NCI-H446 treated with DMSO at 0.1 percent for 48 hours (cell line): ENCODE data around the gene MAP4K3.

ENCODE experiments used
- DNase-seq: peaks from one replicate; lab custom pipeline; 2025; lab: John Stamatoyannopoulos, UW

Gene MAP4K3

DNA sequence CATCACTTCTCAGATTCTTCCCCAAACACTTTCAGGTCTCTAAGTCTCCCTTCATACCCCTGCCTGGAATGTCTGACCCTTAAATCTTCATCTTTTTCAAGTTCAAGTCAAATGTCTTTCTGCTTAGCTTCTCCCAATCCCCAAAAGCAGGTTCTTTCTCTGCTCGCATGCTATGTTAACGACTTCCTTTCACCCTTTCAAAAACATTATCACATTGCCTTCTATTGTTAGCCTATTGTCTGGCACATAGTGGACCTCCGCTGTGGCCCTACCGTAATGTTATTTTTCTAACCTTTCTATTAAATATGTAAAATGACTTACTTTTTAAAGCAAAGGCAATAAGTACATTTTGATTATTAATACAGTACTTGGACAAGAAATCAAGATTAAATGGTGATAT is 195.5 kb downstream of the MAP4K3 start:
- DNase-seq = no peak

- no peak for DNase-seq
These were observed 196.3 kb downstream of the MAP4K3 start for GRCh38 chr2:39240758-39241157.

GRCh38 chr2:39234754-39235153 is 202.3 kb downstream of the MAP4K3 start:
- DNase-seq = no peak

GRCh38 chr2:39232141-39232540 is 204.9 kb downstream of the MAP4K3 start:
- no peak for DNase-seq

GRCh38 chr2:39228413-39229209 is 208.5 kb downstream of the MAP4K3 start:
- DNase-seq = no peak

DNA sequence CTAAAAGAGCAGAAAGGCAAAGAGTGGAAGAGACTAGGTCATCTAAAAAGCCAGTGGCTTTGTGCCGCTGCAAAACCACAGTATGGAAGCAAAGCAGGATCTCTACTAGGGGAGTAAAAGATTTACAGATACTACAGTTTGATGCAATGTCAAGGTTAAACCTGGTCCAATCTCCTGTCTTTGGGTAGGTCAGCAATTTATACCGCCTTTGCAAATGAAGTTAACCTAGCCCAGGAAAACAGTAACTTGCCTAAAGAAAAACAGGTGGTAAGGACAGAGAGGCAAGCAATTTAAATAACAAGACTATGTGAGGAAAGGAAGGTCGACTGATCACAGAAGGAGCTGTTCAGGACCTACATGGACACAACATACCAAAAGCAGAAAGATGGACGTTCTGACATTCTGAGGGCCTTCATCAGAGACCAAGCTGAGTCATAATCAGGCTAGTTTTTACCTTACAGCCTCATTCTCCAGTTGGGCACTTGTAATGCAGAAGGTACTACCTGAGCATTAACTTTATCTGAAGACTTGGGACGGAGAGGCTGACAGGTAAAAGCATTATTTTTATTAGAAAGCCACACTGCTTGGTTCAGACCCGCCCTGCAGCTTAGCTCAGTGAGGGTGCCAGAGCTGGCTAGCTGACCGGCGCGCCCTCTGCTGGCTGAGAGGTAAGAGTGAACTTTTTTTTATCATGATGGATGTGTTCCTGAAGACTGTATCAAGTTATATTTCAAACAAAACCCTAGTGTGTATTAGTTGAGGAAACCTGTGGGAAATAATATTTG is 209.3 kb downstream of the MAP4K3 start:
- DNase-seq = peak; percentile 25

DNA sequence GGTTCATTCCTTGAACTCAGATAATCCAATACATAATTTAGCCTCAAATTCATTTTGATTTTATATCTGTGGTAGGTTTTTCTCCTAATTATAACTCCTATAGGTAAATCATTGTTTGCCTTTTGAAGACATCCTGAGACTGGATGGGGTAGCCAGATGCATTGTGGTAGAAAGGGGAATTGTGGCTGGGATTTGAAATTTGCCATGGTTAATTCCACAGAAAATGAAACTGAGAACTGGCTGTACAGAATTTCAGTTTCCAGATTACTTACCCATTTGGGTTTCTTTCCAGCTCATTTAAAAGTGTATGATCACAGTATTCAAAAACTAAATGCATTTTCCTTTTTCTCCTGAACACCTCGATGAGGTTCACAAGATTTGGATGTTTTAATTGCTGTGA is 211.5 kb downstream of the MAP4K3 start:
- DNase-seq = no peak

- DNase-seq = no peak
These were observed 213.2 kb downstream of the MAP4K3 start for GRCh38 chr2:39223909-39224308.

DNA sequence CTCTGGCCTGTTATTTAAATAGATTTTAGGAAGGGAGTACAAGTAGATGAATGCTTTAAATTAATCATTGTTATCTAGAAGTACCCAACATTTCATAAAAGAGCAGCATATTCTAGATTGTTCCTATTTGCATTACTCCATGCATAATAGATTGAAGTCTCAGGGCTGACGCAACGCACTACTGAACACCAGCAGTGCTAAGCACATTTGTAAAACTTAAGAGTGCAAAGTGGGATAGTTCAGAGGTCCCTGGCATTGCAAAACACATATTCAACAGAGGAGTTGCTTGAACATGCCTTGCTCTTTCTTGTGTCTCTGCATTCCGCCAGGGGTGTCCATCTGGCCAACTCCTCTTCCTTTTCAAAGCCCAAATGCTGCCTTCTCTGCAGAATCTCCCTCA is 215.6 kb downstream of the MAP4K3 start:
- DNase-seq = no peak

DNA sequence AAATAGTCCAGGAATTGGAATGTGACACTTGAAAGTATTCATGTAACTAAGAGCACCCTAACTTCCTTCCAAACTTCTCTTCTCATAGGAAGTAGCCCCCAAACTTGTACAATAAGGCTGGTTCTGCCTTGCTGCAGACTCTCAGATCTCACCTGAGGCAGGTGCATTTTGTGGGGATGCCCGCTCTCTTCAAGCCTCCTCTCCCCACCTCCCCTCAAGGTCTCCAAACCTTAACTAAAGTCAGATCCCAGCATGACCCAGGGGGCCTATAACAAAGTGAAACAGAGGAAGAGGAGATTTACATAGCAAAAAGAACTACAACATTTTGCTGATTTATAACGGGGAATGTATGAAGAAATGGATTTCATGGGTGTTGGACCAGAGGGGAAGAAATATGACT is 216.9 kb downstream of the MAP4K3 start:
- no peak for DNase-seq

DNA sequence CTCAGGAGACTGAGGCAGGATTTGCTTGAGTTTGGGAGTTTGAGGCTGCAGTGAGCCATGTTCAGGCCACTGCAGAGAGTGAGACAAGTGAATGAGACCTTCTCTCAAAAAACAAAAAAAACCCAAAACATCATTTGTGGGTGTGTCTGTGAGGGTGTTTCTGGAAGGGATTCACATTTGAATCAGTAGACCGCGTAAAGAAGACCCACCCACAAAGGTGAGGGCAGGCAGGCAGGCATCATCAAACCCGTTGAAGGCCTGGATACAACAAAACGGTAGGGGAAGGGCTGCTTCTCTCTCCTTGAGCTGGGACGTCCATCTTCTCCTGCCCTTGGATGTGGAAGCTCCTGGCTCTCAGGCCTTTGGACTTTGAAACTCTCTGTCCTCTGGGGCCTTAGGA is 218.7 kb downstream of the MAP4K3 start:
- no peak for DNase-seq

DNA sequence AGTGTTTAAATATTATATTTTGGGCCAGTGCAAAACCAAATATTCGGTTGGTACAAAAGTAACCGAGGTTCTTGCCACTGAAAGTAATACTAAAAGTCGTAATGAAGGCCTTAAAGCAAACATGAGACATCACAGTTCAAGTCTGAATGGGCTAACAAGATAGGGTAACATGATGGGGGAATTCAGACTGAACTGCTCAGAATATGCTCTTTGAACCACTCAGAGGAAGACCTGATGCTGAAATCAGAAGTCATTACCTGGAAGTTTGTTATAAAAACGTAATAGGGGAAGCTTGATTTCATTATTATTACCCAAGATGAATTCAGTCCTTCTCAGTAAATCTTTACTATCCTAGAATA is 219.9 kb downstream of the MAP4K3 start:
- DNase-seq = no peak

DNA sequence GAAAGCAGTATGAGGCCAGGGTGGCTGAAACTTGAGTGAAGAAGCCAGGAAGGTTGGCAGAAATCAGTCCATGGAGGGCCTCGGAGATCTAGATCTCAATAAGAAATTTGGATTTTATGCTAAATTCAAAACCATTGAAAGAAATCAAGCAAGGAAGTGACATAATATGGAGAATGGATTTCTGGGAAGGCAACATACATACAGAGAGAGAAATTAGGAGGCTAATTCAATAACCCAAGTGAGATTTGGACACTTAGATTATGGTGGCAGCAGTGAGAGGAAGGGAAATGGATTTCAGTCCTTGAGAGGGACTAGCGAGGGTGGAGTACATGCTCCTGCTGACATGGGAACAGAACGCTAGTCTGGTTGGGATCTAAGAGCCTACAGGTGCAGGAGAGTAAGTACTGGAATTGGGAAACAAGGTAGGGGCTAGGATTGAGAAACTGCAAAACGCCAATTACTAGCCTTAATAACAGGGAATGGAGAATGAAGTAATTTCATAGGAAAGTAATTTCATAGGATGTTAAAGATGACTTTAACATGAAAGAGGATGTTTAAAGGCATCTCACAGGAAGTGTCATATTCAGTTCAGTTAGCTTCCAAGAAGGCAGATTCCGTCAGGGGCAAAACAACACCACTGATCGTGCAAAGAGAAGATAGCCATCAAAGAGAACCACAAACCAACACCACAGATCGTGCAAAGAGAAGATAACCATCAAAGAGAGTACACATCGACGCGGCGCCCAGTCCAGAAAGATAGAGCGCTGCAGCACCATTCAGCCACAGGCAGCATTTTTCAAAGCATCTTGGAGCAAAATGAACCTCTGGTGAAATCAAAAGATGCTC is 220.5 kb downstream of the MAP4K3 start:
- no peak for DNase-seq

GRCh38 chr2:39215545-39215944 is 221.5 kb downstream of the MAP4K3 start:
- DNase-seq = no peak

- DNase-seq = no peak
These were observed 224.1 kb downstream of the MAP4K3 start for GRCh38 chr2:39213015-39213414.

GRCh38 chr2:39210846-39211245 is 226.2 kb downstream of the MAP4K3 start:
- DNase-seq = no peak

DNA sequence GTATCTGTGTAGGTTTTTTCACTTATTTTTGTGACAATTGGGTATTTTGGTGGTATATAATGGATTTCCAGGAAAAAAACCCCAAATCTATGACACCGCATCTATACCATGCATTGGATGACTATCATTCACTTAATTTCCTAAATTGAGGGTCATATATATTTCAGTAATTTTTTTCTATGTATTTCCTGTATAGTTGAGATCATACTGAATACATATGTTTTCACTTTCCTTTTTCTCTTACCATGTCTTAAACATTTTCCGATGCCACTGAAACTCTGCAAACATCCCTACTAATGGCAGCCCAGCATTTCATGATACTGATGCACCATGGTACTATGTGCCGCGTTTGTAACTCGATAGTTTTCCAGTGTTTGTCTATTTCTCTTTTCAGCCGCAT is 233.7 kb downstream of the MAP4K3 start:
- DNase-seq = no peak

- no peak for DNase-seq
These were observed 234.3 kb downstream of the MAP4K3 start for GRCh38 chr2:39202639-39203369.
